GM19463 (cell line): ENCODE data around the gene CCSER2.
A peak's percentile ranks its signal among the peaks of the same experiment; 100 is the strongest.
"Not testable (repeated sequence)": the region's sequence is repeated elsewhere in the genome, so short reads cannot be mapped to it uniquely, and the experiment has no call there.

Source experiments
- ATAC-seq: cut with Tn5 transposase; IDR thresholded peaks from one replicate; pipeline ENCODE4 v1.9.1; 2021; ENCODE audit warnings: mild to moderate bottlenecking, moderate library complexity; ENCODE audit not compliant: unreplicated experiment

CCSER2 gene

DNA sequence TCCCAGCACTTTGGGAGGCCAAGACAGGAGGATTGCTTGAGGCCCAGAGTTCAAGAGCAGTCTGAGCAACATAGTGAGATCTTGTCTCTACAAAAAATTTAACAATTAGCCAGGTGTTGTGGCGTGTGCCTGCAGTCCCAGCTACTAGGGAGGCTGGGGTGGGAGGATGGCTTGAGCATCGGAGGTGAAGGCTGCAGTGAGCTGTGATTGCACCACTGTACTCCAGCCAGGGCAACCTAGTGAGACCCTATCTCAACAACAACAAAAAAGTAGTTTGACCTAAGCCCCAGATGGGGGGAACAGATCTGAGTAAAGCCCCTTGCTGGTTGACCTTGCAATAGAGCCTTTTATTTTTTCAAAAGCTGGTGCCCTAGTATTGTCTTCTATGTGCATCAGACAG is 15.6 kb upstream of the CCSER2 start:
- no peak for ATAC-seq

GRCh38 chr10:84314275-84314674 is 14.1 kb upstream of the CCSER2 start:
- ATAC-seq: no peak

DNA sequence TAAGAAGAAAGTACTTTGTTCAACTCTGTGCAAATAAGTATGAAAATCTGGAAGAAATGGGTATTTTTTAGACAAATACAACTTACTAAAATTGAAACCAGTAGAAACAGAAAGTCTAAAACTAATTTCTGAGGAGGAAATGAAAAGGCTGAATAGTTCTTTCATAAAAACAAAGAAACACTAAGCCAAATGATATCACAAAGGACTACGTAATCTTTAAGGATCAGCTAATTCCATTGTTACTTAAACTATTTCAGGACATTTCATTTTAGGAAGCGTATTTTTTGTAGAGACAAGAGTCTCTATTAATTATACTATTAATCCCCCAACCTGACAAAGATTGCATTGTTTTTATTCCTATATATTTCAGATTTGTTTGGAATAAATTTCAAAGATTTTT is 11.2 kb upstream of the CCSER2 start:
- peak; percentile 95 for ATAC-seq

GRCh38 chr10:84321902-84322301 is 6.5 kb upstream of the CCSER2 start:
- no peak for ATAC-seq

- not testable (repeated sequence) for ATAC-seq
Measured at GRCh38 chr10:84323566-84323965, 4.8 kb upstream of the CCSER2 start.

- not testable (repeated sequence) for ATAC-seq
Measured at GRCh38 chr10:84326995-84327394, 1.4 kb upstream of the CCSER2 start.

- no peak for ATAC-seq
Measured at GRCh38 chr10:84329196-84329611, 815 bp downstream of the CCSER2 start.

- peak; percentile 58 for ATAC-seq
Measured at GRCh38 chr10:84329986-84330651, 1.7 kb downstream of the CCSER2 start.

GRCh38 chr10:84331091-84331490 is 2.7 kb downstream of the CCSER2 start:
- no peak for ATAC-seq

DNA sequence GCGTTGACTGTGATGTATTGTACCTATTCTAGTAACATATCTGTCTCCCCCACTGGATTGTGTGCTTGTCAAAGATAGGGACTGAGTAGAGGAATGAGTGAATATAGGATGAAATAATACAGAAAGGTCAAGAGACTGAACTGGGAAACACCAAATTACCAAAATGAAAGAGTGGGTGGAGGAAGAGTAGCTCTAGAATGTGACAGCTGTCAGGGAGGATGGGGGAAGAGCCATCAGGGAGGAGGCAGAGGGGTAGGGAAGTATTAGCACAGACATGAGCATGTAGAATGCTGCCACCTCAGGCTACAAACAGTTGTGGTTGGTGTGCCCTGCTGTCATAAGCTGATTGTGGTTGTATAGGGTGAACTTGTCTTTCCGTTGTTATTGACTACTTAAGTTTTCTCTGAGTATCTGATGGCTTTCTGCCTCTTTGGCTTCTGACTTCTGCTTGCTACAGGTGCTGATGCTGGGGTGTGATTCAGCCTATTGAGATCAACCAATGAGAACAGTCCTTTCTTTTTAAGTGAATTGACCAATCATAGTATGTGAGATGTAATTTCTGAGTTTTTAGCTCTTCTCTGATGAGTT is 5.6 kb downstream of the CCSER2 start:
- ATAC-seq: peak; percentile 35

- ATAC-seq: no peak
Measured at GRCh38 chr10:84334811-84335210, 6.4 kb downstream of the CCSER2 start.

DNA sequence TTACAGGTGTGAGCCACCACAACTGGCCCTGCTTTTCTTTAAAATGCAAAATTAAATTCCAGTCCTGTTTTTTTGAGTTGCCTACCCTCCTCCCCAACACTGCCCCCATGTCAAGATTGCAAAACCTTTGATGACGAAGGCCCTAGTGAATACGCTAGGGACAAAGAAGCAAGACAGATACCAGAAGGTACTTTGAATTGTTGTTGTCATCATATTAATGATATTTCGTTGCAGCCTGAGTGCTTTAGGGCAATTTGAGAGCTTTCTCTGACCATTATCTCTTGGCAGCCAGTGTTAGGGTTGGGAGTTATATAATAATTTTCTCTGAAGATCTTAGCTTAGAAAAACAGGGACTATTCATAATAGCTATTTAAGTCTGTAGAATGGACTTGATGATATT is 7.1 kb downstream of the CCSER2 start:
- no peak for ATAC-seq

GRCh38 chr10:84336406-84337090 is 8.2 kb downstream of the CCSER2 start:
- no peak for ATAC-seq

GRCh38 chr10:84337199-84337598 is 8.8 kb downstream of the CCSER2 start:
- no peak for ATAC-seq

- ATAC-seq: no peak
Measured at GRCh38 chr10:84339025-84339424, 10.6 kb downstream of the CCSER2 start.

DNA sequence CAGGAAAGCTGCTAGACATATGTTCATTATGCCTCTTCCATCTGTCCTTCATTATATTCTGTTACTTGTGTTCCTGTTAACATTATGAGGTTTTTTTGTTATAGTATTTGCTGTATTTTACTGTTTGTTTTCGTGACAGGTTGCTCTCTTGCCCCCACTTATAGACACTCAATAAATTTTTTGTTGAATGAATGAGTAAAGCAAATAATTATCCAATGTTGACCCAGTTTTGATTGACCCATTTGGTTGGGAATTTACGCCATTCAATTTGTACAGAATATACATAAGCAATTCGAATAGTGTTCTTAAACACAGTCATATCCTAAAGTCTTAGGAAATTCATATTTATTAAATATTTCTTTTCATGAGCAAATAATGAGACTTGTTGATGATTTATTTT is 11.8 kb downstream of the CCSER2 start:
- no peak for ATAC-seq

DNA sequence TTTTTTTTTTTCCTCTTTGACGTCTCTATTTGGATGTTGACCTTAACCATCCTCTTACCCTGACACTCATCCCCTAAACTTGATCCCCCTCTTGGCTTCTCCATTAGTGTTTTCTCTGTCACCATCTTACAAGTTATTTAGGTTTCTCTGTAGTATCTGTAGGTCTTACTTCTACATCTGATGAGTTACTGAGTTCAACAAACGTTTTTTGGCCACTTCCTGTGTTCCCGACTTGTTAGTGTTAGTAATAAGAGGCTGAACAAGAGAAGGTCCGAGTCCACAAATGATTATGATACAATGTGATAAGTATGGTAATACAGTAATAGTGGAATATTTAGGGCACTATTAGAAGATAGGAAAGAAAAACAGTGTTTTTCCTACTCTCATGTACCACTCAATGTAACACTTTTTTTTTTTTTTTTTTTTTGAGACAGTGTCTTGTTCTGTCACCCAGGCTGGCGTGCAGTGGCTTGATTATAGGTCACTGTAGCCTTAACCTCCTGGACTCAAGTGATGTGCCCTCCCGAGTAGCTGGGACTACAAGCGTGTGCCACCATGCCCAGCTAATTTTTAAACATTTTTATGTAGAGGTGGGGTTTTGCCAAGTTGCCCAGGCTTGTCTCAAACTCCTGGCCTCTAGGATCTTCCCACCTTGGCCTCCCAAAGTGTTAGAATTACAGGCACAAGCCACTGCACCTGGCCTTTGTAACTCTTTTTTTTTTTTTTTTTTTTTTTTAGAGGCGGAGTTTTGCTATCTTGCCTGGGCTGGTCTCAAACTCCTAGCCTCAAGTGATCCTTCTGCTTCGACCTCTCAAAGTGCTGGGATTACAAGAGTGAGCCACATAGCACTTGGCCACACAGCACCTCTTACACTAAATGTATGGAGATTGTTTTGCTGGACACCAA is 12.5 kb downstream of the CCSER2 start:
- no peak for ATAC-seq

GRCh38 chr10:84341538-84341856 is 13.1 kb downstream of the CCSER2 start:
- ATAC-seq: no peak

- ATAC-seq: no peak
Measured at GRCh38 chr10:84341983-84342382, 13.6 kb downstream of the CCSER2 start.

- ATAC-seq: no peak
Measured at GRCh38 chr10:84342584-84342983, 14.2 kb downstream of the CCSER2 start.

DNA sequence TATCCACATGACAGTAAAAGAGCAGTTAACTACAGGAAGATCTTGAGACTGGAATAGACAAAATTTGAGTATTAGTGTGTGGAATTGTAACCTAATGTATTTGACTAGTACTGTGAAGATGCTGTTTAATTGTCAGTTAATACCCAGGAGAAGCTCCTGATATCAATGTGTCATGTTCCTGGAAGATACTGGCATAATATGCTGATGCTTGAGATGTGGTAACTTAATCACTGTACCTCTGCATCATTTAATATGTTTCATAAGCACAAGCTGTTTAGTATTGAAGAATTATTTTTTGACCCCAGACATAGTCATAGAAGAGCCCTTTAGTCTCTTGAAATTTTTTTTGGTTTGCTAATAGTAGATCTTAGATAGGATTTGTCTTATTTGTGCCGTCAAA is 15.4 kb downstream of the CCSER2 start:
- no peak for ATAC-seq
